GM18861 (cell line): ENCODE results near the gene TMEM270.
"Not testable (repeated sequence)": the region's sequence is repeated elsewhere in the genome, so short reads cannot be mapped to it uniquely, and the experiment has no call there.

Experiments used
- ATAC-seq: cut with Tn5 transposase; IDR thresholded peaks from one replicate; pipeline ENCODE4 v1.9.1; 2021; ENCODE audit not compliant: unreplicated experiment

Gene TMEM270

GRCh38 chr7:73831834-73832651, 28.9 kb upstream of the TMEM270 start:
- no peak for ATAC-seq

- no peak for ATAC-seq
Observed at GRCh38 chr7:73832806-73833205, 28.2 kb upstream of the TMEM270 start.

- no peak for ATAC-seq
Observed at GRCh38 chr7:73833251-73833919, 27.6 kb upstream of the TMEM270 start.

DNA sequence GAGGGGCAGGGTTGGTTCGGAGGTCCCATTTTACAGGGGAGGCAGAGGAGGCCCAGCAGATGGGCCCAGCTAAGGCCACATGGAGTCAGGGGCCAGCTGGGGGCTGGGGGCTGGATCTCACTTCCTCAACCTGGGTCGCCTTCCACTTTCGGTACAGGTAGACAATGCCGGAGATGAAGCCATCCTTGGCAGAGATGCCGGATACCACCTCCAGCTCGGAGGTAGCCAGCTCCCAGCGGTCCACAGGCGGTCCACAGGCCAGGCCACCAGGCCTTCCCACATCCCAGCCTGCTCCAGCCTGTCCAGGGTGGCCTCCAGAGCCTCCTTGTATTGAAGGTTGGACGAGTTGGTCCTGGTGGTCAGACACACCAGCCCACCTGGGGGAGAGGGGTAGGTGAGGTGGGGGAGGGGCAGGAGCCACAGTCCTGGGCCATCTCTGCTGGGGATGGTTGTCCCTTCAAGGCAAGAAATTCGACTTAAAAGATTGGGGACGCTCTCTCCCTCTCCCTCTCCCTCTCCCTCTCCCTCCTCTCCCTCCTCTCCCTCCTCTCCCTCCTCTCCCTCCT, 26.2 kb upstream of the TMEM270 start:
- no peak for ATAC-seq

DNA sequence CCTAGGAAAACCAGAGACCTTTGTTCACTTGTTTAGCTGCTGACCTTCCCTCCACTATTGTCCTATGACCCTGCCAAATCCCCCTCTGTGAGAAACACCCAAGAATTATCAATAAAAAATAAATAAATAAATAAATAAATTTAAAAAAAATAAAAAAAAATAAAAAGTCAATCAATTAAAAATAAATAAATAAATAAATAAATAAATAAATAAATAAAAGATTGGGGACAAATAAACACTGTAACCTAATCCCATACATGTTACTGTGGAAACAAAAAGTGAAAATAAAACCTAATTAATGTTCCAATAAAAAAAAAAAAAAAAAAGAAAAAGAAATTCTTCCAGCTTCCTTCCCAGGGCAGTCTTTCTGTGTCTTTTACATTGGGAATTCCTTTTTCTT, 23.8 kb upstream of the TMEM270 start:
- not testable (repeated sequence) for ATAC-seq

DNA sequence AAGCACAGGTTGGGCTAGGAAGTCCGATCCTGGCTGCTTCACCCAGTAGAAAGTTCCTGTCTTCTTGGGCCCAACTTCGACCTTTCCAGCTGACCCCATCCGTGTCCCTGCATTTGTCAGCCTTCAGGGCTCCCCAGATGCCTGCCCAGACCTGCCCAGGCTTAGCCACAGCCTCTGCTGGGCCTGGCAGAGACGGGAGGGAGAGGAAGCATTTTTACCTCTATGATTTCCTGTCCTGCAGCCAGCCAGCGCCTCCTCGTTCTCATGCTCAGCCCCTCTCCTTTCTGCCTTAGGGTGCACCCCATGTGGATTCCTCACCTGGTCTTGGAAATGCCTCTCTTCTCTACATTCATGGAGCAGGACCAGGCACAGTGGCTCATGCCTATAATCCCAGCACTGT, 22.3 kb upstream of the TMEM270 start:
- ATAC-seq: no peak

DNA sequence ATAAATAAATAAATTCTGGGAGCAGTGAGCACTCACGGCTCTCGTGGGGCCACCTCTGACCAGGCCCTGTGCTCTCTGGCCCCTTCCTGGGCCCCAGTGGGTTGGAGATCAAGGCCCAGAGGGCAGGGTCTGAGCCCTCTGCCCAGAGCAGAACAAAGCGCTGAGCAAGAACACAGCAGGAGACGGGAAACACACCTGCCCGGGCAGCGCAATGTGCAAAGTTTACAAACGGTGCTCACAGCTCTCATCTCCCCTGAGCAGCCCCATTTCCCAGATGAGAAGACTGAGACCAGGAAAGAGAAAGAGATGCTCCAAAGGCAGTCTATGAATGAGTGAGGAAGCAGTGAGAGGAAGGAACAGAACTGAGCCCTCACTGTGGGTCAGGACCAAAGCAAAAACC, 21.7 kb upstream of the TMEM270 start:
- ATAC-seq: no peak

- no peak for ATAC-seq
Observed at GRCh38 chr7:73839743-73840714, 20.9 kb upstream of the TMEM270 start.

GRCh38 chr7:73840715-73841379, 20.1 kb upstream of the TMEM270 start:
- ATAC-seq: no peak

- no peak for ATAC-seq
Observed at GRCh38 chr7:73841689-73842066, 19.3 kb upstream of the TMEM270 start.

- peak; percentile 87 for ATAC-seq
Observed at GRCh38 chr7:73842067-73842976, 18.6 kb upstream of the TMEM270 start, which contains the start of gene METTL27. Gene METTL27 (minus strand): TSS chr7:73842516. CDS start chr7:73842140, 376 bp downstream.

GRCh38 chr7:73844131-73844547, 16.8 kb upstream of the TMEM270 start:
- no peak for ATAC-seq

DNA sequence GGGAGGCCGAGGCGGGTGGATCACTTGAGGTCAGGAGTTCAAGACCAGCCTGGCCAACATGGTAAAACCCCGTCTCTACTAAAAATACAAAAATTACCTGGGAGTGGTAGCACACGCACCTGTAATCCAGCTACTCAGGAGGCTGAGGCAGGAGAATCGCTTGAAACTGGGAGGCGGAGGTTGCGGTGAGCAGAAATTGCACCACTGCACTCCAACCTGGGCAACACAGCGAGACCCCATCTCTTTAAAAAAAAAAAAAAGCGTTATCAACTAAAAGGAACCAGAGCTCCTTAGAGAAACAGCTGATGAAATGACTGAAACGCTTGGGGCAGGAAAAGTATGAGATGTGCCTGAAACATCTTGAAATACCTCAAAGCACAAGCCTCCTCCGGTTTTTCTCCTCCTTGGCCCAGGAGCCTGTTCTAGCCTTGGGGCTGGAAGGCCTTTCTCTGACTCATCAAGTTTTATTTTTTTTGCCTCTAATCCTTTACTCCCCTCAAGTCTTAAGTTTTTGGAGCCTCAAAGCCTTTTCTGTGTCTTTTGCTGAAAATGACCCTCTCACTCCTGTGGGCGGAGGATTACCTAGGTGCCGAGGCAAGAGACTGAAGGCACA, 16.0 kb upstream of the TMEM270 start:
- ATAC-seq: no peak

DNA sequence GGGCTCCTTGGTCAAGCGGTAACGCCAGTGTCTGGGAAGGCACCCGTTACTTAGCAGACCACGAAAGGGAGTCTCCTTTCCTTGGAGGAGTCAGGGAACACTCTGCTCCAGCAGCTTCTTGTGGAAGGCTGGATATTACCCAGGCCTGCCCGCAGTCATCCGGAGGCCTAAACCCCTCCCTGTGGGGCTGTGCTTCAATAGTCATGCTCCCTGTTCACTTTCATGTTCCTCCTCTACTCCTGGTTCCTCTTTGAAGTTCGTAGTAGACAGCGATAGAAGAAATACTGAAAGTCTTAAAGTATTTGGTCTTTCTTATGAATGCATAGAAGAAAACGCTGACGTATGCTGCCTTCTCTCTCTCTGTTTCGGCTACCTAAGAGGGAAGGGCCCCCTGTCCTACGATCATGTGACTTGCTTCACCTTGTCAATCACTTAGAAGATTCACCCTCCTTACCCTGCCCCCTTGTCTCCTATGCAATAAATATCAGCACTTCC, 15.2 kb upstream of the TMEM270 start:
- ATAC-seq: not testable (repeated sequence)

DNA sequence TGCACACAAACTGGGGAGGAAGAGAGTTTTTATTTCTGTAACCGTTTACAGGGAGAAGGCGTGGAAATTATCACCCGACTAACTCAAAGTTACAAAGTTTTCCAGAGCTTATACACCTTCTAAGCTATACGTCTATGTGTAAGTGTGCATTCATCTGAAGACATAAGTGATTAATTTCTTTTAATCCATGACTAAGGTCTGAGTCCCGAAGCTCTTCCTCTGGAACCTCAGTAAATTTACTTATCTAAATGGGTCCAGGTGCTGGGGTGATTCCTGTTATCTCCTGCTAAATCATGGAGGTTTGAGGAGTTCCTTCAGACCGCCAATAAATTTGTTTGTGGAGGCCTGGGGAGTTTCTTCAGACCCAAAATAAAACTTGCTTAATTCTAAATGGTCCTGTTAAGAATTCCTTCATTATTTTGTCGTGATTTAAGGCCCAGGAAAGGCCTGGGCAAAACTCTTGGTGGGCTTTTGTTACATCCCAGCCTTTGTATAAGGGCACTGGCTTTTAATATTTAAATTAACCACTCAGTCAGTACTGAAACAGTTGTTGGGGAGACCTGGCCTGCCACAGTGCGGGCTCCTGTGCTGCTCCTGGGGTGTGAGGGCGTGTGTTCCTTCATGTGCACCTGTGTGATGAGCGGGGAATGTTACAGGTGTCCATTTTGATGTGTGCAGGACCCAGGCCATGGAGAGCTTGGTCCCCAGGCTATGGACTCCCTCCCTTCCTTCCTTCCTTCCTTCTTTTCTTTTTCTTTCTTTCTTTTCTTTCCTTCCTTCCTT, 12.8 kb upstream of the TMEM270 start:
- no peak for ATAC-seq

DNA sequence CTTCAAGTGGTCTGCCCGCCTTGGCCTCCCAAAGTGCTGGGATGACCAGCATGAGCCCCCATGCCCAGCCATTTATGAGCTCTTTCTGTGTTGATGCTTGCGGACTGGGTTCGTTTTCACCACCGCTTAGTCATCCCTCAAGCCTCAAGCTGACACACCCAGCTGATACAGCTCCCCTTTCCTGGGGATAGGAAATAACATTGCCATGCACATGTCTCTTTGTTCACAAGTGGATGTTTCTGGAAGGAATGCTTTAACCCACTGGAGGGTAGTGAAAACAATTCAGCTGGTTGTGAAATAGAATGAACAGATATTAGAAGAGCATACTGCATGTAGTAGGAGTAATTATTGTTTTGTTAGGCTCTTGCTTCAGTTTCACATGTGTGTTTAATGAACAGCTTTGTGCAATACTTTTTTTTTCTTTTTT, 10.2 kb upstream of the TMEM270 start:
- no peak for ATAC-seq

DNA sequence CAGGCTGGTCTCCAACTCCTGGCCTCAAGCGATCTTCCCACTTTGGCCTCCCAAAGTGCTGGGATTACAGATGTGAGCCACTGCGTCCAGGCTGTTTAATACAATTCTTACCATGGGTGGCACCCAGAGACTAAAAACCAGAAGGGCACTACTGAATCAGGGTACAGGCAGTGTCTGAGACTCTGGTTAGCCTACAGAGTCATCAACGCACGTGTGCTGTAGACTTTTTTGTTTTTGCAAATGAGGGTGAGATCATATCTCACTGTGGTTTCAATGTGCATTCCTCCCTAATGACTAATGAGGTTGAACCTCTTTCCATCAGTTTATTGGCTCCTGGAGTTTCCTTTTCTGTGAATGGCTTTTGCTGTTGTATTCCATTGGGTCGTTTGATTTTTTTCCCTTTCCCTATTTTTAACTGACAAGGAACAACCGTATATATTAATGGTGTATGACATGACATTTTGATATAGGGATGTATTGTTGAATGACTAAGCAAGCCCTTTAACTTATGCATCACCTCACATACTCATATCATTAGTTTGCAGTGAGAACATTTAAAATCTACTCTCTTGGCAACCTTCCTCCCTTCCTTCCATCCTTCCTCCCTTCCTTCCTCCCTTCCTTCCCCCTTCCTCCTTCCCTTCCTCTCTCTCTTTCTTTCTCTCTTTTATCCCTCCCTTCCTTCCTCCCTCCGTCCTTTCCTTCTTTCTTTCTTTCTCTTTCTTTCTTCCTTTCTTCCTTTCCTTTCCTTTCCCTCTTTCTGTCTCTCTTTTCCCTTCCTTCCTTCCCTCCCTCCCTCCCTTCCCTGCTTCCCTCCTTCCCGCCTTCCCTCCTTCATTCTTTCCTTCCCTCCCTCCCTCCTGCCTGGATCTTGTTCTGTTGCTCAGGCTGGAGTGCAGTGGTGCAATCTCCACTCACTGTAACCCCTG, 9.3 kb upstream of the TMEM270 start:
- peak; percentile 78 for ATAC-seq
